ENCODE data around the gene TBC1D14.
"Not testable (repeated sequence)": the region's sequence is repeated elsewhere in the genome, so short reads cannot be mapped to it uniquely, and the experiment has no call there.

TBC1D14 gene

GRCh38 chr4:6910960-6911874, 1.6 kb downstream of the TBC1D14 start:
- no peak for DNase-seq

- not testable (repeated sequence) for DNase-seq
Measured at GRCh38 chr4:6911917-6912316, 2.3 kb downstream of the TBC1D14 start.

- DNase-seq, result no peak
Measured at GRCh38 chr4:6912441-6912840, 2.8 kb downstream of the TBC1D14 start.

- DNase-seq, result no peak
Measured at GRCh38 chr4:6913350-6913905, 3.8 kb downstream of the TBC1D14 start.

GRCh38 chr4:6914448-6914847, 4.8 kb downstream of the TBC1D14 start:
- no peak for DNase-seq

- DNase-seq, result no peak
Measured at GRCh38 chr4:6915041-6916005, 5.7 kb downstream of the TBC1D14 start.

- no peak for DNase-seq
Measured at GRCh38 chr4:6916069-6916586, 6.5 kb downstream of the TBC1D14 start.

GRCh38 chr4:6916587-6917460, 7.2 kb downstream of the TBC1D14 start:
- no peak for DNase-seq

GRCh38 chr4:6917461-6918271, 8.0 kb downstream of the TBC1D14 start:
- peak; percentile 78 for DNase-seq

GRCh38 chr4:6918338-6918737, 8.7 kb downstream of the TBC1D14 start:
- no peak for DNase-seq

GRCh38 chr4:6920171-6920570, 10.5 kb downstream of the TBC1D14 start:
- no peak for DNase-seq

- DNase-seq, result no peak
Measured at GRCh38 chr4:6923507-6923906, 13.9 kb downstream of the TBC1D14 start.

- DNase-seq, result no peak
Measured at GRCh38 chr4:6924361-6924779, 14.7 kb downstream of the TBC1D14 start.

- DNase-seq, result no peak
Measured at GRCh38 chr4:6925357-6925836, 15.8 kb downstream of the TBC1D14 start.

- DNase-seq, result no peak
Measured at GRCh38 chr4:6926081-6926480, 16.5 kb downstream of the TBC1D14 start.

- no peak for DNase-seq
Measured at GRCh38 chr4:6926681-6927478, 17.3 kb downstream of the TBC1D14 start.

GRCh38 chr4:6928081-6928480, 18.5 kb downstream of the TBC1D14 start:
- DNase-seq, result no peak

- no peak for DNase-seq
Measured at GRCh38 chr4:6929339-6929811, 19.7 kb downstream of the TBC1D14 start.

GRCh38 chr4:6929812-6930464, 20.3 kb downstream of the TBC1D14 start:
- DNase-seq, result no peak
